HCT116 (cell line): ENCODE results near the gene NR6A1. TPM values are rescaled to one million over a fixed set of nuclear protein-coding genes. Genes with fewer than 3 reads are reported as not detected.

Source experiments
- ATAC-seq: fragments of 200-7000 bp; cut with Tn5 transposase; 2 replicates; pipeline ENCODE4 v1.9.1; 2020; ENCODE audit warnings: mild to moderate bottlenecking, moderate library complexity
- BruUV-seq: library from RNA; stranded (reverse); fragments of 400-500 nt; replicated peaks from 2 replicates; lab custom pipeline; 2021; lab: Mats Ljungman, UMichigan
- CTCF ChIA-PET: fragments of 300-600 bp; sonication (Branson Sonifier 250); formaldehyde crosslinking; loops from one replicate; lab custom pipeline; 2021; ENCODE audit warnings: antibody characterized with exemption; lab: Charles Lee
- POLR2A ChIA-PET: fragments of 300-600, 350-600 bp; sonication (Branson Sonifier 250); formaldehyde crosslinking; loops from one replicate; lab custom pipeline; 2021; ENCODE audit warnings: antibody characterized with exemption; lab: Charles Lee
- RAD21 ChIA-PET, 2 experiments: fragments of 300-600 bp; sonication (Branson Sonifier 250); formaldehyde crosslinking; loops; one replicate each; lab custom pipeline; 2023; ENCODE audit warnings: low total read pairs in 2 of 2; ENCODE audit not compliant: uncharacterized antibody in 2 of 2, unreplicated experiment in 2 of 2, low non-redundant PET in 1 of 2; lab: Charles Lee
- DNase-seq: peaks from one replicate; pipeline ENCODE4 v3.0.0-alpha.2; 2010; ENCODE audit warnings: low read depth, low spot score
- H2AFZ ChIP-seq: fragments of 200-600 bp; shearing (Covaris generic), sonication (generic); 2 replicates; pipeline ENCODE4 v1.6.1; 2017; ENCODE audit warnings: low read depth, mixed run types, mixed read lengths, antibody characterized with exemption, low read length; ENCODE audit not compliant: poor library complexity, severe bottlenecking
- H3K27ac ChIP-seq: 2 replicates; pipeline ENCODE4 v1.5.1; 2012; ENCODE audit warnings: low read depth, low read length
- H3K27me3 ChIP-seq: fragments of 200-600 bp; sonication (generic); 2 replicates; pipeline ENCODE4 v1.6.1; 2016; ENCODE audit warnings: mixed run types, low read length, mixed read lengths; ENCODE audit not compliant: insufficient read depth
- H3K36me3 ChIP-seq, 2 experiments: fragments of 200-500 bp in 1 of 2; fragments of 200-600 bp in 1 of 2; sonication (Bioruptor generic) in 1 of 2; sonication (generic) in 1 of 2; 2 replicates each; pipeline versions ENCODE4 v1.5.1 to v1.6.1; 2014 to 2016; ENCODE audit warnings: low read length in 2 of 2, inconsistent platforms in 1 of 2, mixed read lengths in 1 of 2, mixed run types in 1 of 2; ENCODE audit not compliant: insufficient read depth in 2 of 2, control insufficient read depth in 1 of 2
- H3K4me1 ChIP-seq, 2 experiments: fragments of 200-600 bp in 1 of 2; sonication (generic) in 1 of 2; 2 replicates each; pipeline versions ENCODE4 v1.5.1 to v1.6.1; 2012 to 2017; ENCODE audit warnings: low read length in 2 of 2, inconsistent platforms in 1 of 2, mild to moderate bottlenecking in 1 of 2, mixed read lengths in 1 of 2, mixed run types in 1 of 2, moderate library complexity in 1 of 2; ENCODE audit not compliant: insufficient read depth in 2 of 2, control insufficient read depth in 1 of 2
- H3K4me2 ChIP-seq: fragments of 200-600 bp; sonication (generic); 2 replicates; pipeline ENCODE4 v1.6.1; 2017; ENCODE audit warnings: mixed run types, low read length, mixed read lengths
- H3K4me3 ChIP-seq, 2 experiments: fragments of 200-600 bp in 1 of 2; sonication (generic) in 1 of 2; replicated peaks in 1 of 2; 2 replicates each; pipeline ENCODE4 v1.5.1; 2011 to 2016; ENCODE audit warnings: low read length in 2 of 2, control low read depth in 1 of 2, low read depth in 1 of 2, mild to moderate bottlenecking in 1 of 2, mixed read lengths in 1 of 2, mixed run types in 1 of 2
- H3K79me2 ChIP-seq: fragments of 200-600 bp; sonication (generic); 2 replicates; pipeline ENCODE4 v1.6.1; 2017; ENCODE audit warnings: mild to moderate bottlenecking, mixed run types, low read length, moderate library complexity, mixed read lengths; ENCODE audit not compliant: insufficient read depth
- H3K9ac ChIP-seq: fragments of 200-600 bp; sonication (generic); 2 replicates; pipeline ENCODE4 v1.6.1; 2016; ENCODE audit warnings: low read length, mixed read lengths
- H3K9me2 ChIP-seq: fragments of 200-600 bp; sonication (generic), shearing (Covaris generic); 2 replicates; pipeline ENCODE4 v1.6.1; 2017; ENCODE audit warnings: mixed run types, mild to moderate bottlenecking, moderate library complexity; ENCODE audit not compliant: insufficient read depth
- H3K9me3 ChIP-seq, 2 experiments: fragments of 200-500 bp in 1 of 2; fragments of 200-600 bp in 1 of 2; sonication (Bioruptor generic) in 1 of 2; sonication (generic) in 1 of 2; 2 replicates each; pipeline ENCODE4 v1.6.1; 2014 to 2017; ENCODE audit warnings: low read length in 2 of 2, mixed read lengths in 2 of 2, inconsistent platforms in 1 of 2, low read depth in 1 of 2, mild to moderate bottlenecking in 1 of 2, mixed run types in 1 of 2, moderate library complexity in 1 of 2; ENCODE audit not compliant: control insufficient read depth in 1 of 2, insufficient read depth in 1 of 2
- H4K20me1 ChIP-seq: fragments of 200-600 bp; sonication (generic), shearing (Covaris generic); 2 replicates; pipeline ENCODE4 v1.6.1; 2017; ENCODE audit warnings: mixed run types, mild to moderate bottlenecking, moderate library complexity; ENCODE audit not compliant: insufficient read depth
- ATF3 ChIP-seq: IDR thresholded peaks from 2 replicates; pipeline ENCODE4 v1.6.1; 2012
- CEBPB ChIP-seq: IDR thresholded peaks from 2 replicates; pipeline ENCODE4 v1.6.1; 2012; ENCODE audit warnings: low read depth
- ELF1 ChIP-seq: IDR thresholded peaks from 2 replicates; pipeline ENCODE4 v1.6.1; 2012; ENCODE audit warnings: low read depth, borderline replicate concordance
- EZH2 ChIP-seq: fragments of 200-600 bp; sonication (generic); IDR thresholded peaks from 2 replicates; pipeline ENCODE4 v1.6.1; 2017; ENCODE audit warnings: antibody characterized with exemption, mixed run types
- EZH2phosphoT487 ChIP-seq: fragments of 200-600 bp; IDR thresholded peaks from 2 replicates; pipeline ENCODE4 v1.6.1; 2018; ENCODE audit warnings: antibody characterized with exemption, borderline replicate concordance
- JUND ChIP-seq: IDR thresholded peaks from 2 replicates; pipeline ENCODE4 v1.6.1; 2012
- MAX ChIP-seq: IDR thresholded peaks from 2 replicates; pipeline ENCODE4 v1.6.1; 2012
- POLR2A ChIP-seq: IDR thresholded peaks from 2 replicates; pipeline ENCODE4 v1.7.0; 2011; ENCODE audit warnings: borderline replicate concordance; ENCODE audit not compliant: insufficient read depth, insufficient read length; ENCODE audit errors: extremely low read depth
- REST ChIP-seq: IDR thresholded peaks from 2 replicates; pipeline ENCODE4 v1.6.1; 2012; ENCODE audit warnings: low read depth
- SP1 ChIP-seq: IDR thresholded peaks from 2 replicates; pipeline ENCODE4 v1.6.1; 2012; ENCODE audit warnings: low read depth
- ZNF274 ChIP-seq: fragments of 200-500 bp; sonication (Bioruptor generic); IDR thresholded peaks from 2 replicates; pipeline ENCODE4 v1.6.1; 2014; ENCODE audit warnings: mild to moderate bottlenecking, low read depth, low read length, inconsistent platforms
- intact Hi-C: fragments of 100-400 bp; cut with micrococcal nuclease; formaldehyde crosslinking; loops from 2 replicates; pipeline ENCODE4 v1.10.0; 2022
- total RNA-seq: library from RNA; stranded (reverse); gene quantifications from one replicate; pipeline ENCODE4 v1.2.1, GENCODE V29; 2021; ENCODE audit not compliant: unreplicated experiment

Gene NR6A1
- total RNA-seq, 1 experiment from 2014 or later, result 9.9 TPM

- no peak for TF ChIP-seq CEBPB
- TF ChIP-seq ZNF274, result no peak
- no peak for TF ChIP-seq JUND
- no peak for TF ChIP-seq SP1
- no peak for TF ChIP-seq POLR2A
- no peak for TF ChIP-seq EZH2phosphoT487
- no peak for TF ChIP-seq ATF3
- TF ChIP-seq EZH2, result no peak
- TF ChIP-seq ELF1, result no peak
- no peak for TF ChIP-seq REST
- TF ChIP-seq MAX, result no peak
- TF ChIP-seq, all 23 proteins: peak for 0
- POLR2A ChIA-PET, result no interaction called here
- H2AFZ ChIP-seq, result no peak overlapping the region
- ATAC-seq (no peak), DNase-seq (no peak)
- no peaks in the 10 kb centered on the region for H3K9me2 ChIP-seq
- no peak overlapping the region for H3K27ac ChIP-seq
- no peak overlapping the region for H3K4me2 ChIP-seq
- H3K27me3 ChIP-seq, result no peaks in the 10 kb centered on the region
- intact Hi-C loops, result loop anchor here (2.0 kb wide), 1 partner anchor 62 kb away; no protein-coding TSS in a partner anchor
- no peaks in the 10 kb centered on the region for H3K36me3 ChIP-seq
- RAD21 ChIA-PET, result no interaction called here
- no peak overlapping the region for H3K9ac ChIP-seq
- H4K20me1 ChIP-seq, result no peaks in the 10 kb centered on the region
- no TSS peak for BruUV-seq
- H3K4me1 ChIP-seq, result peaks cover 9 to 26% of the 10 kb centered on the region in 2 experiments
- no peaks in the 10 kb centered on the region for H3K79me2 ChIP-seq
- no peaks in the 10 kb centered on the region for H3K9me3 ChIP-seq
- CTCF ChIA-PET, result no interaction called here
- H3K4me3 ChIP-seq, result no peak overlapping the region
These were observed 290.0 kb downstream of the NR6A1 start for GRCh38 chr9:124481115-124481514.
